CD8-positive, alpha-beta memory T cell (primary cell): ENCODE data around the gene GLYATL1. TPM values are rescaled to one million over a fixed set of nuclear protein-coding genes. Genes with fewer than 3 reads are reported as not detected.

Experiments
- CTCF ChIA-PET: fragments of 350-600 bp; sonication (Branson Sonifier 250); formaldehyde crosslinking; loops from one replicate; lab custom pipeline; 2021; ENCODE audit warnings: antibody characterized with exemption; lab: Charles Lee
- POLR2A ChIA-PET: fragments of 350-600 bp; sonication (Branson Sonifier 250); formaldehyde crosslinking; loops from one replicate; lab custom pipeline; 2021; ENCODE audit warnings: antibody characterized with exemption; lab: Charles Lee
- DNase-seq, 5 donors: peaks; one replicate each; pipeline versions ENCODE4 v3.0.0 to v3.0.0-alpha.2; 2020 to 2022; ENCODE audit warnings: mixed read lengths in 1 of 5
- H3K27ac ChIP-seq: one replicate; pipeline ENCODE4 v1.7.0; 2013; ENCODE audit warnings: low read depth, mild to moderate bottlenecking, low read length, moderate library complexity
- H3K27me3 ChIP-seq: 2 replicates; pipeline ENCODE4 v1.7.0; 2013; ENCODE audit warnings: low read length, mild to moderate bottlenecking; ENCODE audit not compliant: insufficient read depth, poor library complexity, severe bottlenecking
- H3K36me3 ChIP-seq: 2 replicates; pipeline ENCODE4 v1.7.0; 2013; ENCODE audit warnings: mild to moderate bottlenecking, low read length, moderate library complexity; ENCODE audit not compliant: insufficient read depth
- H3K4me1 ChIP-seq: 2 replicates; pipeline ENCODE4 v1.7.0; 2013; ENCODE audit warnings: mild to moderate bottlenecking, low read length, moderate library complexity; ENCODE audit not compliant: insufficient read depth
- H3K4me3 ChIP-seq: 2 replicates; pipeline ENCODE4 v1.7.0; 2013; ENCODE audit warnings: mild to moderate bottlenecking, low read length
- H3K9me3 ChIP-seq: 2 replicates; pipeline ENCODE4 v1.7.0; 2013; ENCODE audit warnings: mild to moderate bottlenecking, low read length
- H3K27ac Mint-ChIP-seq, 8 donors: one replicate each; pipeline ENCODE4 v1.8.0; 2020 to 2021; ENCODE audit warnings: mixed read lengths in 8 of 8, mild to moderate bottlenecking in 6 of 8, inconsistent platforms in 3 of 8, moderate library complexity in 3 of 8
- H3K27me3 Mint-ChIP-seq, 2 donors: one replicate each; pipeline ENCODE4 v1.8.0; 2020 to 2021; ENCODE audit warnings: mixed read lengths in 2 of 2, mild to moderate bottlenecking in 1 of 2, moderate library complexity in 1 of 2
- H3K36me3 Mint-ChIP-seq, 3 donors: one replicate each; pipeline ENCODE4 v1.8.0; 2020 to 2021; ENCODE audit warnings: mixed read lengths in 3 of 3, inconsistent platforms in 1 of 3, mild to moderate bottlenecking in 1 of 3
- H3K4me1 Mint-ChIP-seq, 3 donors: one replicate each; pipeline ENCODE4 v1.8.0; 2020 to 2021; ENCODE audit warnings: mixed read lengths in 3 of 3, inconsistent platforms in 1 of 3, mild to moderate bottlenecking in 1 of 3
- H3K4me3 Mint-ChIP-seq, 7 donors: one replicate each; pipeline ENCODE4 v1.8.0; 2020 to 2021; ENCODE audit warnings: mixed read lengths in 7 of 7, mild to moderate bottlenecking in 6 of 7, moderate library complexity in 4 of 7, inconsistent platforms in 2 of 7
- H3K9me3 Mint-ChIP-seq, 5 donors: one replicate each; pipeline ENCODE4 v1.8.0; 2020 to 2022; ENCODE audit warnings: mixed read lengths in 5 of 5, mild to moderate bottlenecking in 3 of 5, moderate library complexity in 2 of 5, inconsistent platforms in 1 of 5
- polyA plus RNA-seq: library from polyadenylated mRNA; unstranded; fragments of 300-500 nt; fragmentation: Illumina TruSeq; gene quantifications from one replicate; pipeline ENCODE4 v1.2.3, GENCODE V29; 2021
- total RNA-seq, 2 experiments: library from RNA; stranded (reverse); gene quantifications; one replicate each; pipeline ENCODE4 v1.2.3, GENCODE V29; 2021

Gene GLYATL1
- total and polyA plus RNA-seq, 3 experiments from 2014 or later = not detected

DNA sequence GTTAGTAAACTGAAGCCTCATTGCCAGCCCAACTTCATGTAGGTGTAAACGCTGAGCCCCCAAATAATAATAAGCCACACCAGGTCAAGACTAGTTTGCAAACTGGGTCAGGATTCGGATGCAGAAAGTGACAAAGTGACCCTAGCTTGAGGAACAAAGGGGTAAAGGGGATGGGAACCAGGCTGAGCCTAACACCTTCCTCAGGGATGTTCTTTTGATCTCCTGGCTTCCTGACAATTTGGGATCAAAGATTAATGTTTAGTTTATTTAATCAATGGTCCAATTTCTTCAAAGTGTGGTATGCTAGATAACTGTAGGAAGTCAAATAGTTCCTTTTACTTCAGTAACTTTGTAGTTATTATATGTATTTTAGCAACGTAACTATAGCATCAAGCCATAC is 9.9 kb downstream of the GLYATL1 start:
- Mint-ChIP-seq H3K4me3 (no peak overlapping the region), H3K36me3 (no peaks in the 10 kb centered on the region), H3K4me1 (no peaks in the 10 kb centered on the region), H3K9me3 (peaks cover 0 to 1% (median 0%) of the 10 kb centered on the region in 5 donors), H3K27ac (no peak overlapping the region), H3K27me3 (peaks cover 4 to 17% of the 10 kb centered on the region in 2 donors)
- H3K4me3 ChIP-seq = no peak overlapping the region
- H3K36me3 ChIP-seq = no peaks in the 10 kb centered on the region
- H3K4me1 ChIP-seq = no peaks in the 10 kb centered on the region
- ChIA-PET POLR2A (no interaction called here), CTCF (no interaction called here)
- H3K27ac ChIP-seq = no peak overlapping the region
- no peak for DNase-seq
- no peaks in the 10 kb centered on the region for H3K27me3 ChIP-seq
- no peaks in the 10 kb centered on the region for H3K9me3 ChIP-seq

DNA sequence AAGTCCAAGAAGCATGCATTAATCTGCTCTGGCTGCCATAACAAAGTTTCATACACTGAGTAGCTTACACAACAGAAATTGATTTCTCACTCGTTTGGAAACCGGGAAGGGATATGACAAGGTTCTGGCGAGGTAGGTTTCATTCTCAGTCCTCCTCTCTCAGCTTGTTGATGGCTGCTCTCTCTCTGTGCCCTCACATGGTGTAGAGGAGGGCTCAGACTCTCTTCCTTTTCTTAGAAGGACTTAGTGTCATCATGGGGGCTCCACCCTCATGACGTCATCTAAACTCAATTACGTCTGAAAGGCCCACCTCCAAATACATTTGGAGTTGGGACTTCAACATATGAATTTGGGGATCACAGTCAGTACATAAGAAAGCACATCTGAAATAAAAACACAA is 18.6 kb downstream of the GLYATL1 start:
- Mint-ChIP-seq H3K4me1 (peaks cover 0 to 2% (median 0%) of the 10 kb centered on the region in 3 donors), H3K27ac (no peak overlapping the region), H3K36me3 (no peaks in the 10 kb centered on the region), H3K4me3 (no peak overlapping the region), H3K27me3 (peaks cover 6 to 43% of the 10 kb centered on the region in 2 donors), H3K9me3 (peaks cover 0 to 2% (median 0%) of the 10 kb centered on the region in 5 donors)
- Histone ChIP-seq H3K27ac (no peak overlapping the region), H3K27me3 (no peaks in the 10 kb centered on the region), H3K36me3 (no peaks in the 10 kb centered on the region), H3K4me1 (no peaks in the 10 kb centered on the region), H3K4me3 (no peak overlapping the region), H3K9me3 (no peaks in the 10 kb centered on the region)
- no peak for DNase-seq
- POLR2A ChIA-PET = no interaction called here
- CTCF ChIA-PET = interaction anchor here (1.4 kb wide), 1 partner anchor 15 kb away, joined by 3 read pairs; no protein-coding TSS in a partner anchor

DNA sequence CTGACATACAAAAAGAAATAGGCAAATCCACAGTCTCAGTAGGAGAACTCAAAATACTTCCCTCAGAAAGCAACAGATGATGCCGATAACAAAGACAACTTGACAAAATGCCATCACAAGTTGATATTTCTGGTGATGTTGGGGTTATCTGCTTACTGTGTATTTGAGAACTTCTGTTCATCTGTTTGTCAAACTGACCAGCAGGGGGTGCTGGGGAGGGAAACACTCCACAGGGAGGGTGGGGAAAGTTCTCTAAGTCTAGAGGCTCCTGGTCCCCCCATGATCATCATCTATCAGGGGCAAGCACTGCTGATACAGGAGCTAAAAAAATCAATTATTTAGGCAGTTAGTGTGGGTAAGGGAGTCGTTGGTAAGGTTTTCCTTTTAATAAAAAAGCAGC is 19.2 kb downstream of the GLYATL1 start:
- Mint-ChIP-seq H3K27ac (no peak overlapping the region), H3K4me3 (no peak overlapping the region), H3K9me3 (peaks cover 0 to 2% (median 0%) of the 10 kb centered on the region in 5 donors), H3K4me1 (peaks cover 0 to 2% (median 0%) of the 10 kb centered on the region in 3 donors), H3K27me3 (peaks cover 6 to 43% of the 10 kb centered on the region in 2 donors), H3K36me3 (no peaks in the 10 kb centered on the region)
- DNase-seq = peak in 2 of 5 donors; percentile 4 to 30
- H3K4me3 ChIP-seq = no peak overlapping the region
- no peaks in the 10 kb centered on the region for H3K36me3 ChIP-seq
- CTCF ChIA-PET = interaction anchor here (1.4 kb wide), 1 partner anchor 16 kb away, joined by 3 read pairs; no protein-coding TSS in a partner anchor
- POLR2A ChIA-PET = no interaction called here
- no peaks in the 10 kb centered on the region for H3K27me3 ChIP-seq
- no peaks in the 10 kb centered on the region for H3K9me3 ChIP-seq
- H3K4me1 ChIP-seq = no peaks in the 10 kb centered on the region
- no peak overlapping the region for H3K27ac ChIP-seq

DNA sequence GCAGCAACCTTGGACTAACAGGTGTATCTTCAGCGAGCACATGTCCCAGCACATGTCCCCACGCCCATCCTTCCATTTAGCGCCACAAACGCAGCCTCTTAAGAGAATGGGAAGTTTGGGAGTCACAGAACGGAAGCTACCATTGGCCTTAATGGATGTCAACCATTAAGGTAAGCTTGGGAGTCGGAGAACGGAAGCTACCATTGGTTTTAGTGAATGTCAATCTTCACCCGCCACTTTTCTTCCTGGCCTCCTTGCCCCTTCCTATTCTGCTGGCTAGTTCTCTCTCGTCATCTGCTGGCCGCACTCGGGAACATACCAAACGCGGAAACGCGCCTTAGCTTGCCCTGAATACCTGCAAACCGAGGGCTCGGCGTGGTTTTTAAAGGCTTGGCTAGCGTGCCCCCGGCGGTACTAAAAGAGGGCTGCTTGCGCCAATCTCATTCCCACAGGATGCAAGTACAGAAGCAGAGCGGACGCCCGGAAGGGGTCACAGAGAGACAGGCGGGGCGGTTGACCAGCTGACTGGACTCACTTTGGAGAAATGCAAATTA is 24.3 kb downstream of the GLYATL1 start:
- ChIA-PET CTCF (interaction anchor here (0.8 kb wide), 1 partner anchor 195 kb away, joined by 3 read pairs; no protein-coding TSS in a partner anchor), POLR2A (no interaction called here)
- Mint-ChIP-seq H3K4me1 (no peaks in the 10 kb centered on the region), H3K27me3 (peaks cover 8 to 32% of the 10 kb centered on the region in 2 donors), H3K4me3 (no peak overlapping the region), H3K36me3 (no peaks in the 10 kb centered on the region), H3K9me3 (no peaks in the 10 kb centered on the region), H3K27ac (no peak overlapping the region)
- Histone ChIP-seq H3K27ac (no peak overlapping the region), H3K27me3 (no peaks in the 10 kb centered on the region), H3K4me1 (no peaks in the 10 kb centered on the region), H3K36me3 (no peaks in the 10 kb centered on the region), H3K4me3 (no peak overlapping the region), H3K9me3 (no peaks in the 10 kb centered on the region)
- DNase-seq = no peak

DNA sequence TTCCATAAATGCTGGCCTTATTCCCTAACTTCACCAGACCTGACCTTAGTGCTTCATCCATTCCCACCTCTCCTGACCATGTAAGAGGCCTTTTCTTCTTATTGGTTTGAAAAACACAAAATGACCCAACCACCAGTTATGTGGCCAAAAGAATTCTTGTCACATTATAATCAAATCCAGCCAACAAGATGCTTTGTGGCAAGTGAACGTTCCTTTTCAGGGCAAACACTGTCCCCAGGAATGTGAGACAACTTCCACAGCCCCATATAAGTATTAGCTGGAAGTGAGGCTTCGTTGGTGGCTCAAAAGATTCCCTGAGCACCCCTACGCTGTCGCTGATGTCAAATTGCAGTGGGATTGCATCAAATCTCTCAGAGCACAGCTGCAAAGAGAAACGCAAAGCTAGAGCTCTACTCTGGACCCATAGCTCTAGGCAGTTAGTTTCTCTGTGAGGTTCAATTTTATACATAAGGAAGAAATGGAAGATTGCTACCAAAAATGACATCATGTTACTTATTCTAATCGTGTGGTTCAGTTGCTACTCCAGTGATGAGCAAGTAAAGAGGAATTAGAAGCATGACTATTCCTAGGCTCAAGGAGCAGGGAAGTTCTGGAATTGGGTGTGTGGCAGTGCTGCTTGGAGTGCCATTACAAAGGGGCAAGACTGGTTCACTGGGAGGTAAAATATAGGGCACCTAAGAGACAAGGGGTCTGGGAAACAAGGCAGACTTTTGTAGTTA is 26.1 kb downstream of the GLYATL1 start:
- Mint-ChIP-seq H3K27ac (no peak overlapping the region), H3K9me3 (no peaks in the 10 kb centered on the region), H3K4me3 (no peak overlapping the region), H3K36me3 (no peaks in the 10 kb centered on the region), H3K27me3 (peaks cover 11 to 46% of the 10 kb centered on the region in 2 donors), H3K4me1 (no peaks in the 10 kb centered on the region)
- Histone ChIP-seq H3K36me3 (no peaks in the 10 kb centered on the region), H3K9me3 (no peaks in the 10 kb centered on the region), H3K4me1 (no peaks in the 10 kb centered on the region), H3K27ac (no peak overlapping the region), H3K4me3 (no peak overlapping the region), H3K27me3 (no peaks in the 10 kb centered on the region)
- ChIA-PET CTCF (no interaction called here), POLR2A (no interaction called here)
- no peak for DNase-seq

DNA sequence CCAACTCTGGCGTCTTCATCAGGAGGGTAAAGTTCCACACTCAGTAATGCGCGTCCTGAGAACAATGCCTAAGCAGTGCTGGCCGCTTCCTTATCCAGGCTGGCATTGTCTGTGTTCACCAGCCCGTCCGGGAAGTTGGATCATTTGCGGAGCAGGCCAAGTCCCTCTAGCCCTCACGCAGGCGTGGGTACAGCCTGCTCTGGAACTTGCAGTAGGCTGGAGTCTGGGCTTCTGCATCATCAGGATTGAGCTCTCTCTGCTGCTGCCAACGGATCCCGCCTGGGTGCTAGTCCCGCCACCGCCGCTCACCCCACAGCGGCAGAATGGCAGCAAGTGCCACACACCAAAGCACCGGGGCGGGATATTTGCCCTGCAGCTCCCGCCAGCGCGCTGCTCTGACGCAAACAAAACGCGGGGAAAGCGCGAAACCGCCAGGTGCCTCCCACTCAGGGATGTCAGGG is 29.0 kb downstream of the GLYATL1 start:
- Mint-ChIP-seq H3K27me3 (peaks cover 11 to 46% of the 10 kb centered on the region in 2 donors), H3K9me3 (peaks cover 0 to 7% (median 5%) of the 10 kb centered on the region in 5 donors)
- H3K27me3 ChIP-seq = no peaks in the 10 kb centered on the region

DNA sequence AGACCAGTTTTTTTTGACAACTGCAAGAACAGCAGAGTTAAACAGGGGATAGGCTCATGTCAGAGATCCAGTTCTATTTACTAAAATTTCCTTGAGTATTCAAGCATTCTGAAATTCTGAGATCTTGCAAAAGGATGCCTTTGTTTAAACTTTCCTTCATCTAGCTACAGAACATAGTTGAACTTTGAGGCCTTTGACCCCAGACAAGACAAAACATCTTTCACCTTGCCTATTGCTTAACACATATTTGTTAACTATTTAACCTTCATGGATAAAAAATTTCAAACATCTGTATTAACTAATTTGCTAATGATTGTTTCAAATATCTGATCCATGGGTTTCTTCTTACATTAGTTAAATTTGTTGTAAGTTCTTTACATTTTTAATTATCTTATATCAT is 38.2 kb downstream of the GLYATL1 start:
- Histone ChIP-seq H3K9me3 (no peaks in the 10 kb centered on the region), H3K27me3 (no peaks in the 10 kb centered on the region), H3K4me3 (no peak overlapping the region), H3K36me3 (no peaks in the 10 kb centered on the region), H3K27ac (no peak overlapping the region), H3K4me1 (no peaks in the 10 kb centered on the region)
- Mint-ChIP-seq H3K9me3 (peaks cover 0 to 2% (median 0%) of the 10 kb centered on the region in 5 donors), H3K27ac (no peak overlapping the region), H3K4me1 (no peaks in the 10 kb centered on the region), H3K27me3 (peaks cover 0 to 4% of the 10 kb centered on the region in 2 donors), H3K4me3 (no peak overlapping the region), H3K36me3 (no peaks in the 10 kb centered on the region)
- no peak for DNase-seq
- ChIA-PET POLR2A (no interaction called here), CTCF (no interaction called here)

More for the DNA sequence above, 29.0 kb downstream of the GLYATL1 start:
- no peaks in the 10 kb centered on the region for H3K4me1 ChIP-seq
- no peak overlapping the region for H3K4me3 Mint-ChIP-seq
- POLR2A ChIA-PET = no interaction called here
- no peak overlapping the region for H3K27ac ChIP-seq
- DNase-seq = no peak
- no peaks in the 10 kb centered on the region for H3K4me1 Mint-ChIP-seq
- H3K27ac Mint-ChIP-seq = no peak overlapping the region
- no peak overlapping the region for H3K4me3 ChIP-seq
- H3K9me3 ChIP-seq = no peaks in the 10 kb centered on the region
- CTCF ChIA-PET = no interaction called here
- no peaks in the 10 kb centered on the region for H3K36me3 Mint-ChIP-seq
- H3K36me3 ChIP-seq = no peaks in the 10 kb centered on the region

DNA sequence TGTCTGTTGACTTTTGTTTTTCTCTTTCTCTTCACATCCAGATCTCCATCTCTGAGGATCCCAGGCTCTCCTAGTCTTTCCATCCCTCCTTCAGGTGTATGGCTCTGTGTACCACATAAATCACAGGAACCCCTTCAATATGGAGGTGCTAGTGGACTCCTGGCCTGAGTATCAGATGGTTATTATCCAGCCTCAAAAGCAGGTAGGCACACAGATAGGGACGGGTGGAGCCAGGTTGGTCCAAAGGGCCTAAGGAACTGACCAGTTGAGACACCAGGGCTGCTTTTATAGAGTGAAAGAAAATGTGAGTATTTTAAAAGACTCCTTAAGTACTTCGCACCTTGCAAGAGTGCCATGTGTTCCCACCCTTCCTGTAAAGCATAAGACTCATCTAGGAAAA is 39.9 kb downstream of the GLYATL1 start:
- H3K27ac ChIP-seq = no peak overlapping the region

More for the DNA sequence above, 39.9 kb downstream of the GLYATL1 start:
- Mint-ChIP-seq H3K9me3 (peaks cover 0 to 2% (median 0%) of the 10 kb centered on the region in 5 donors), H3K36me3 (no peaks in the 10 kb centered on the region), H3K4me3 (no peak overlapping the region), H3K27me3 (peaks cover 0 to 4% of the 10 kb centered on the region in 2 donors), H3K27ac (no peak overlapping the region), H3K4me1 (no peaks in the 10 kb centered on the region)
- POLR2A ChIA-PET = no interaction called here
- Histone ChIP-seq H3K4me1 (no peaks in the 10 kb centered on the region), H3K9me3 (no peaks in the 10 kb centered on the region), H3K4me3 (no peak overlapping the region), H3K36me3 (no peaks in the 10 kb centered on the region), H3K27me3 (no peaks in the 10 kb centered on the region)
- DNase-seq = no peak
- CTCF ChIA-PET = no interaction called here
